ENCODE measurements around the gene COG6. TPM values are rescaled to one million over a fixed set of nuclear protein-coding genes. Genes with fewer than 3 reads are reported as not detected.
A peak's percentile ranks its signal among the peaks of the same experiment; 100 is the strongest.

The COG6 gene
- total and polyA plus RNA-seq, 2 donors (not counting 1 experiment from before 2014, with no cell fraction given), result 28.9 to 44.8 TPM

DNA sequence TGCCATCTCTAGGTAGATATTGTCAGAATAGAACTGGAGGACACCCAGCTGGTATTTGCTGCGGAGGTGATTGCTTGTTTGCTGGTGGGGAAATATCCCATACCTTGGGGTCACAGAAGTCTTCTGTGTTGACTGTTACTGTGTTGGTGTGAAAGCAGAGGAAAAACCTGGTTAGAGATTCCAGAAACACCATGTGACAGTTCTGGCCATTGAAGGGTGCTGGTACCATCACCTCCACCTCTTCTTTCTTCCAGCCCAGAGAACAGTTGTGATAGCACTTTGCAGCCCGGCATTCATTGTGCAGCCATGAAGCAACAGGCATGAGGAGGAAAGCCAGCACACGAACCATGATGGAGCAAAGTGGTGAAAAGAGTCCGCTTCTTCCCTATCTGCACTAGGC lies 47.6 kb upstream of the COG6 start:
- no peaks in the 10 kb centered on the region for H4K20me1 ChIP-seq (ENCODE audit: control insufficient read depth, extremely low read depth, insufficient read depth, low read length)
- peaks cover 2% of the 10 kb centered on the region for H3K4me1 ChIP-seq (ENCODE audit: control insufficient read depth, extremely low read depth, insufficient read depth, low read length)
- TF ChIP-seq, protein P1, sequence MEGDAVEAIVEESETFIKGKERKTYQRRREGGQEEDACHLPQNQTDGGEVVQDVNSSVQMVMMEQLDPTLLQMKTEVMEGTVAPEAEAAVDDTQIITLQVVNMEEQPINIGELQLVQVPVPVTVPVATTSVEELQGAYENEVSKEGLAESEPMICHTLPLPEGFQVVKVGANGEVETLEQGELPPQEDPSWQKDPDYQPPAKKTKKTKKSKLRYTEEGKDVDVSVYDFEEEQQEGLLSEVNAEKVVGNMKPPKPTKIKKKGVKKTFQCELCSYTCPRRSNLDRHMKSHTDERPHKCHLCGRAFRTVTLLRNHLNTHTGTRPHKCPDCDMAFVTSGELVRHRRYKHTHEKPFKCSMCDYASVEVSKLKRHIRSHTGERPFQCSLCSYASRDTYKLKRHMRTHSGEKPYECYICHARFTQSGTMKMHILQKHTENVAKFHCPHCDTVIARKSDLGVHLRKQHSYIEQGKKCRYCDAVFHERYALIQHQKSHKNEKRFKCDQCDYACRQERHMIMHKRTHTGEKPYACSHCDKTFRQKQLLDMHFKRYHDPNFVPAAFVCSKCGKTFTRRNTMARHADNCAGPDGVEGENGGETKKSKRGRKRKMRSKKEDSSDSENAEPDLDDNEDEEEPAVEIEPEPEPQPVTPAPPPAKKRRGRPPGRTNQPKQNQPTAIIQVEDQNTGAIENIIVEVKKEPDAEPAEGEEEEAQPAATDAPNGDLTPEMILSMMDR (conservative IDR thresholded peaks at IDR 0.05 in 1 of 2, IDR thresholded peaks at IDR 0.05 in 1 of 2; ENCODE audit: low read depth in 1 of 2, low read length in 2 of 2), result no peak
- TF ChIP-seq EZH2 (IDR thresholded peaks at IDR 0.05; ENCODE audit: low read length, missing control alignments), result no peak
- no peaks in the 10 kb centered on the region for H3K36me3 ChIP-seq (ENCODE audit: control insufficient read depth, insufficient read depth, low read length)
- H3K27ac ChIP-seq (ENCODE audit: insufficient read depth, low read length), result no peak overlapping the region
- no peaks in the 10 kb centered on the region for H3K9me3 ChIP-seq (ENCODE audit: control insufficient read depth, insufficient read depth, low read depth, low read length)
- H2AFZ ChIP-seq (ENCODE audit: low read length), result no peak overlapping the region
- no peak overlapping the region for H3K4me3 ChIP-seq (replicated peaks in 1 of 4; ENCODE audit: control extremely low read depth in 1 of 4, insufficient read depth in 1 of 4, low read depth in 3 of 4, low read length in 4 of 4)
- DNase-seq (ENCODE audit: low read depth in 2 of 2), result no peak
- no peak overlapping the region for H3K4me2 ChIP-seq (ENCODE audit: extremely low read depth, insufficient read depth, low read length)
- no peak overlapping the region for H3K9ac ChIP-seq (ENCODE audit: insufficient read depth, low read length)
- H3K27me3 ChIP-seq (ENCODE audit: control insufficient read depth, insufficient read depth, low read length), result no peaks in the 10 kb centered on the region
- no peaks in the 10 kb centered on the region for H3K79me2 ChIP-seq (ENCODE audit: control insufficient read depth, insufficient read depth, low read length)

DNA sequence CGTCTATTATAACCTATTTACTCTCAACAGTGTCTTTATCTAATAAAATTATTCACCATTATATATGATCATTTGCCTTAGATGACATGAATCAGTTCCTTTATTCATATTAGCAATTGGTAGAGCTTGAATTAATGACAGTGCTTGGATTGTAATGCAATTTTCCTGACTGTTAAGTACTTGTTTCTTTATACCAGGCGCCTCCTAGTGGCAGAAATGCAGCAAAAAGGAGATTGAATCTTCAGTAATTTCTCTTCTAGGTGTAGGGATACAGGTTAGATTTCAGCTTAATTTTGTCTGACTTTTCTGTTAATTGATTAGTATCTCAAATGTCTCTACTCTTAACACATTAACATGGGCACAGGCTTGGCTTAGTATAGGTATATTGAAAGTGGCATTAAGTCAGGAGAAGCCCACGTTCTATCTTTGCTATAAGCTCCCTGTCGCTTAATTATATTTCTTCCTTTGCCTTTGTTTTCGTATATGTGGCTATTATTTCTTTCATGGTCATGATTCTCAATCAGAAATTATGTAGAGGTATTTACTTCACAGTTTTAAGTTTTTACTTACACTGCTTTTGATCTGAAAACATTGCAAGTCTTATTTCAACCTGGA lies 43.3 kb upstream of the COG6 start:
- Histone ChIP-seq H2AFZ (ENCODE audit: low read length) (no peak overlapping the region), H3K4me1 (ENCODE audit: control insufficient read depth, extremely low read depth, insufficient read depth, low read length) (no peaks in the 10 kb centered on the region), H3K4me2 (ENCODE audit: extremely low read depth, insufficient read depth, low read length) (no peak overlapping the region), H3K36me3 (ENCODE audit: control insufficient read depth, insufficient read depth, low read length) (no peaks in the 10 kb centered on the region), H4K20me1 (ENCODE audit: control insufficient read depth, extremely low read depth, insufficient read depth, low read length) (no peaks in the 10 kb centered on the region), H3K79me2 (ENCODE audit: control insufficient read depth, insufficient read depth, low read length) (no peaks in the 10 kb centered on the region), H3K4me3 (replicated peaks in 1 of 4; ENCODE audit: control extremely low read depth in 1 of 4, insufficient read depth in 1 of 4, low read depth in 3 of 4, low read length in 4 of 4) (no peak overlapping the region), H3K9me3 (ENCODE audit: control insufficient read depth, insufficient read depth, low read depth, low read length) (no peaks in the 10 kb centered on the region), H3K27ac (ENCODE audit: insufficient read depth, low read length) (no peak overlapping the region), H3K27me3 (ENCODE audit: control insufficient read depth, insufficient read depth, low read length) (no peaks in the 10 kb centered on the region), H3K9ac (ENCODE audit: insufficient read depth, low read length) (no peak overlapping the region)
- no peak for TF ChIP-seq EZH2 (IDR thresholded peaks at IDR 0.05; ENCODE audit: low read length, missing control alignments)
- TF ChIP-seq, protein P1 (conservative IDR thresholded peaks at IDR 0.05 in 1 of 2, IDR thresholded peaks at IDR 0.05 in 1 of 2; ENCODE audit: low read depth in 1 of 2, low read length in 2 of 2), result peak; percentile 72 to 79
- DNase-seq (ENCODE audit: low read depth in 2 of 2), result peak; percentile 71 to 83

DNA sequence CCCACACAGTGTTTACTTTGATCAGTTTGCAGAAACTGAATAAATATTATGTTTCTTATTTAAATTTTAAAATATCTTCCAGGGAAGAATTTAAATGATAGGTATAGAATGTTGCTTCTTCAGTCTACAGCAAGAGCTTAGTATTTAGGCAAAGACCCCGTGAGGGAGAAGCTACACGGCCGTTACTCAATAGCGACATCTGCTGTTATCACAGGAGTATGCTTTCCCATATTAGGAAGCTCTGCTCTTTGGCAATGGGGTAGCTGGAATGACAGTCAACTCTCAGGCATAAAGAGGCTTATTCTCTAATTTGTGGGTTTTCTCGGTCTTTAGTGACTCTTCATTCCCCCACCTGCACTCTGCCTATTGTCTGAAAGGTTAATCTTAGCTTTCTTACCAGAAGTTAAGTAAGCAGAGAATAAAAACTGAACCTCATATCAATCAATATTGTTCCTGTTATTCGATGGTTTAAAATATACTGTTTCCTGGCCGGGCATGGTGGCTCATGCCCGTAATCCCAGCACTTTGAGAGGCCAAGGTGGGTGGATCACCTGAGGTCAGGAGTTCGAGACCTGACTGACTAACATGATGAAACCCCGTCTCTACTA lies 39.3 kb upstream of the COG6 start:
- Histone ChIP-seq H3K9ac (ENCODE audit: insufficient read depth, low read length) (no peak overlapping the region), H3K4me1 (ENCODE audit: control insufficient read depth, extremely low read depth, insufficient read depth, low read length) (no peaks in the 10 kb centered on the region), H3K27me3 (ENCODE audit: control insufficient read depth, insufficient read depth, low read length) (no peaks in the 10 kb centered on the region), H3K4me3 (replicated peaks in 1 of 4; ENCODE audit: control extremely low read depth in 1 of 4, insufficient read depth in 1 of 4, low read depth in 3 of 4, low read length in 4 of 4) (no peak overlapping the region), H3K27ac (ENCODE audit: insufficient read depth, low read length) (no peak overlapping the region), H2AFZ (ENCODE audit: low read length) (no peak overlapping the region), H3K9me3 (ENCODE audit: control insufficient read depth, insufficient read depth, low read depth, low read length) (no peaks in the 10 kb centered on the region), H3K36me3 (ENCODE audit: control insufficient read depth, insufficient read depth, low read length) (no peaks in the 10 kb centered on the region), H4K20me1 (ENCODE audit: control insufficient read depth, extremely low read depth, insufficient read depth, low read length) (no peaks in the 10 kb centered on the region), H3K79me2 (ENCODE audit: control insufficient read depth, insufficient read depth, low read length) (no peaks in the 10 kb centered on the region), H3K4me2 (ENCODE audit: extremely low read depth, insufficient read depth, low read length) (no peak overlapping the region)
- peak; percentile 47 to 79 for DNase-seq (ENCODE audit: low read depth in 2 of 2)
- no peak for TF ChIP-seq EZH2 (IDR thresholded peaks at IDR 0.05; ENCODE audit: low read length, missing control alignments)
- TF ChIP-seq, protein P1 (conservative IDR thresholded peaks at IDR 0.05 in 1 of 2, IDR thresholded peaks at IDR 0.05 in 1 of 2; ENCODE audit: low read depth in 1 of 2, low read length in 2 of 2), result peak; percentile 98

Measured in fibroblast of lung (primary cell).